ENCODE results near the gene KCNV2. TPM values are rescaled to one million over a fixed set of nuclear protein-coding genes. Genes with fewer than 3 reads are reported as not detected.

The KCNV2 gene
- polyA plus RNA-seq (2013, experiment 1 of 2), result not detected
- polyA plus RNA-seq (2013, experiment 2 of 2), result not detected

DNA sequence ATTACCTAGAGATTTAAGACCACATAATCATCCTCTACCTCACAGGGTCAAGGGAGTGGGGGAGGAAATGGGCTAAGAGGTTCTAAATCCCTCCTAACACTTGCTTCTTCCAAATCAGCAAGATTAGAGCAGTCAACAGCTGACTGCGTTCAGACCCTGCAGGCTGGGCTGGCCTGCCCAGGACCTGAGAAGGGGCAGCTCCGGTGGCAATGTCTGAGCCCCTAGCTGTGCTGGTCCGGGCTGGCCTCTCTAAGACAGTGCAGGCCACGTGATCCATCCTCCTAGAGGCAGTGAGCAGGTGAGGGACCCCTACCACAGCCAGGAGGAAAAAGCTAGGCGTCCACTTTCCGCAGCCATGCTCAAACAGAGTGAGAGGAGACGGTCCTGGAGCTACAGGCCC, at the start of gene KCNV2:
Gene KCNV2 (plus strand): TSS at position 126 of the 400 bp plus-strand sequence. CDS start 230 bp downstream, at position 356.
- Histone ChIP-seq H3K27ac (replicated peaks; ENCODE audit: low read length) (no peak within 1 kb of the TSS), H3K9me3 (replicated peaks in 1 of 2; ENCODE audit: control insufficient read depth in 2 of 2, insufficient read depth in 1 of 2, low read depth in 1 of 2, low read length in 2 of 2) (peaks cover 2 to 4% of the 10 kb centered on the region in 2 donors), H3K4me3 (ENCODE audit: low read length in 2 of 2) (peak within 1 kb of the TSS in 1 of 2 donors; percentile 63), H3K27me3 (ENCODE audit: control insufficient read depth in 3 of 3, insufficient read depth in 3 of 3, low read depth in 1 of 3, low read length in 3 of 3) (no peaks in the 10 kb centered on the region), H3K4ac (ENCODE audit: low read length) (no peak within 1 kb of the TSS), H3K9ac (ENCODE audit: low read depth, low read length, poor library complexity) (no peak within 1 kb of the TSS), H3K18ac (ENCODE audit: low read length) (peak within 1 kb of the TSS; percentile 70), H3K4me2 (ENCODE audit: insufficient read depth, low read length, poor library complexity, severe bottlenecking) (no peak within 1 kb of the TSS), H2BK5ac (ENCODE audit: low read length) (peak within 1 kb of the TSS; percentile 36), H4K91ac (ENCODE audit: low read depth, low read length, poor library complexity) (peak within 1 kb of the TSS; percentile 48), H2AK5ac (ENCODE audit: low read depth, low read length) (peak within 1 kb of the TSS; percentile 50), H4K8ac (ENCODE audit: low read depth, low read length) (peak within 1 kb of the TSS; percentile 10), H2BK15ac (ENCODE audit: low read length) (no peak within 1 kb of the TSS), H3K4me1 (ENCODE audit: control insufficient read depth in 2 of 2, insufficient read depth in 1 of 2, low read depth in 1 of 2, low read length in 2 of 2) (no peaks in the 10 kb centered on the region), H2AFZ (ENCODE audit: low read length) (no peak within 1 kb of the TSS), H2BK12ac (ENCODE audit: low read length) (no peak within 1 kb of the TSS), H2BK120ac (ENCODE audit: low read depth, low read length) (no peak within 1 kb of the TSS), H3K36me3 (replicated peaks in 1 of 2; ENCODE audit: control insufficient read depth in 2 of 2, insufficient read depth in 2 of 2, low read length in 2 of 2) (peaks cover 10% of the 10 kb centered on the region in 2 donors), H3K23ac (ENCODE audit: low read depth, low read length, poor library complexity) (peak within 1 kb of the TSS; percentile 71), H3K79me1 (ENCODE audit: low read depth, low read length) (no peaks in the 10 kb centered on the region), H3K14ac (ENCODE audit: low read length) (no peak within 1 kb of the TSS)
- no peak for DNase-seq (ENCODE audit: low spot score)
- no CpG with 5 or more reads among the region's 7 CpGs for WGBS, 2 donors (ENCODE audit: extremely low coverage in 2 of 2, insufficient read length in 2 of 2, insufficient replicate concordance in 1 of 2)

DNA sequence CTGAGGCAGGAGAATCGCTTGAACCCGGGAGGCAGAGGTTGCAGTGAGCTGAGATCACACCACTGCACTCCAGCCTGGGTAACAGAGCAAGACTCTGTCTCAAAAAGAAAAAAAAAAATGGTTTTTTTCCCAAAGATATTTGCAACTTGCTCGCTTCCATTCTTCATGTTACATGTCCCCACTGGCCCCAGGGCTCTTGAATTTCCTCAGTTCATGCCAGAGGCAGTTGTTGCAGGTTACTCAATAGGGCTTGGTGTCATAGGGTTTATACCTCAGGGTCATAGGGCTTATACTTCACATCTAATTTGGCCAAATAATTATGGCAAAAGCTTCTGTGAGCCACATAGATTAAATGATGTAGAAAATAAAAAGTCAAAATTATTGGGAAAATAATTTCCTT, 44.1 kb upstream of the KCNV2 start:
- Histone ChIP-seq H3K4ac (ENCODE audit: low read length) (no peak overlapping the region), H3K23ac (ENCODE audit: low read depth, low read length, poor library complexity) (no peak overlapping the region), H3K4me2 (ENCODE audit: insufficient read depth, low read length, poor library complexity, severe bottlenecking) (no peak overlapping the region), H3K27ac (replicated peaks; ENCODE audit: low read length) (no peak overlapping the region), H2BK5ac (ENCODE audit: low read length) (no peak overlapping the region), H3K4me3 (ENCODE audit: low read length in 2 of 2) (no peak overlapping the region), H2BK120ac (ENCODE audit: low read depth, low read length) (no peak overlapping the region), H2BK15ac (ENCODE audit: low read length) (no peak overlapping the region), H2AFZ (ENCODE audit: low read length) (no peak overlapping the region), H3K18ac (ENCODE audit: low read length) (no peak overlapping the region), H3K9ac (ENCODE audit: low read depth, low read length, poor library complexity) (no peak overlapping the region), H4K91ac (ENCODE audit: low read depth, low read length, poor library complexity) (no peak overlapping the region), H3K14ac (ENCODE audit: low read length) (no peak overlapping the region), H3K79me1 (ENCODE audit: low read depth, low read length) (no peaks in the 10 kb centered on the region), H3K27me3 (ENCODE audit: control insufficient read depth in 3 of 3, insufficient read depth in 3 of 3, low read depth in 1 of 3, low read length in 3 of 3) (no peaks in the 10 kb centered on the region), H3K4me1 (ENCODE audit: control insufficient read depth in 2 of 2, insufficient read depth in 1 of 2, low read depth in 1 of 2, low read length in 2 of 2) (no peaks in the 10 kb centered on the region), H3K36me3 (replicated peaks in 1 of 2; ENCODE audit: control insufficient read depth in 2 of 2, insufficient read depth in 2 of 2, low read length in 2 of 2) (no peaks in the 10 kb centered on the region), H2AK5ac (ENCODE audit: low read depth, low read length) (no peak overlapping the region), H3K9me3 (replicated peaks in 1 of 2; ENCODE audit: control insufficient read depth in 2 of 2, insufficient read depth in 1 of 2, low read depth in 1 of 2, low read length in 2 of 2) (no peaks in the 10 kb centered on the region), H2BK12ac (ENCODE audit: low read length) (no peak overlapping the region), H4K8ac (ENCODE audit: low read depth, low read length) (no peak overlapping the region)
- no CpG with 5 or more reads among the region's 3 CpGs for WGBS, 2 donors (ENCODE audit: extremely low coverage in 2 of 2, insufficient read length in 2 of 2, insufficient replicate concordance in 1 of 2)
- DNase-seq (ENCODE audit: low spot score), result no peak

DNA sequence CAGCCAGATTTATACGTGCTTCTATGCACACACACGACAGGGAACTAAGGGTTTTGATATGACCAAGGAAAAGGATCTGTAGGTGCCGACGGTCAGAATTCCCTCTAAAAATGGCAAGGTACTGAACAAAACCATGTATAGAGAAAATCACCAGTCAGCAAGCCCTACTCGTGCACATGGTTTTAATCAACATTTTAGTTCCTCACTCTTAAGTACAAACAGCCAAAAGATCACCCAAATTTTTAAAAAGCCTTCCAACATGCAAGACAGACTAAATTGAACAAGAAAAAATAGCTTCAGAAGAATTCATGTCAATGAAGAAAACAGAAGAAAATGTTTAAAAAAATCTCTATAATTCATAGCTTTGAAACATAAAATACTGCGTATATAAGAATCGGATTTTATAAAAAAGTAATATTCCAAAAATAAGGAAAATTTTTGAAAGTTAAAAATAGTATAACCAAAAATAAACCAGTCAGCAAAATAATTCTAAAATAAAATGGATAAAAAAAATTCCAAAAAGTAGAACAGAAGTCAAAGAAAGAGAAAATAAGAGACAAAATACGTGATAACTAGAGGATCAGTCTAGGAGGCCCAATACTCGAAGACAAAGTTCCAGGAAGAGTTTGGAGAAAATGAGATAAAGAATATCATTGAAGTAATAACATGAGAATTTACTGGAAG, 43.0 kb upstream of the KCNV2 start:
- Histone ChIP-seq H2BK15ac (ENCODE audit: low read length) (no peak overlapping the region), H4K8ac (ENCODE audit: low read depth, low read length) (no peak overlapping the region), H2AK5ac (ENCODE audit: low read depth, low read length) (no peak overlapping the region), H3K9ac (ENCODE audit: low read depth, low read length, poor library complexity) (no peak overlapping the region), H3K4me3 (ENCODE audit: low read length in 2 of 2) (no peak overlapping the region), H3K14ac (ENCODE audit: low read length) (no peak overlapping the region), H3K4me2 (ENCODE audit: insufficient read depth, low read length, poor library complexity, severe bottlenecking) (no peak overlapping the region), H3K4me1 (ENCODE audit: control insufficient read depth in 2 of 2, insufficient read depth in 1 of 2, low read depth in 1 of 2, low read length in 2 of 2) (no peaks in the 10 kb centered on the region), H3K23ac (ENCODE audit: low read depth, low read length, poor library complexity) (no peak overlapping the region), H3K4ac (ENCODE audit: low read length) (no peak overlapping the region), H2BK12ac (ENCODE audit: low read length) (no peak overlapping the region), H3K79me1 (ENCODE audit: low read depth, low read length) (no peaks in the 10 kb centered on the region), H2AFZ (ENCODE audit: low read length) (no peak overlapping the region), H3K27me3 (ENCODE audit: control insufficient read depth in 3 of 3, insufficient read depth in 3 of 3, low read depth in 1 of 3, low read length in 3 of 3) (no peaks in the 10 kb centered on the region), H2BK120ac (ENCODE audit: low read depth, low read length) (no peak overlapping the region), H2BK5ac (ENCODE audit: low read length) (no peak overlapping the region), H3K27ac (replicated peaks; ENCODE audit: low read length) (no peak overlapping the region), H3K18ac (ENCODE audit: low read length) (no peak overlapping the region), H3K9me3 (replicated peaks in 1 of 2; ENCODE audit: control insufficient read depth in 2 of 2, insufficient read depth in 1 of 2, low read depth in 1 of 2, low read length in 2 of 2) (no peaks in the 10 kb centered on the region), H3K36me3 (replicated peaks in 1 of 2; ENCODE audit: control insufficient read depth in 2 of 2, insufficient read depth in 2 of 2, low read length in 2 of 2) (no peaks in the 10 kb centered on the region), H4K91ac (ENCODE audit: low read depth, low read length, poor library complexity) (no peak overlapping the region)
- no peak for DNase-seq (ENCODE audit: low spot score)
- WGBS, 2 donors (ENCODE audit: extremely low coverage in 2 of 2, insufficient read length in 2 of 2, insufficient replicate concordance in 1 of 2), result no CpG with 5 or more reads among the region's 9 CpGs

DNA sequence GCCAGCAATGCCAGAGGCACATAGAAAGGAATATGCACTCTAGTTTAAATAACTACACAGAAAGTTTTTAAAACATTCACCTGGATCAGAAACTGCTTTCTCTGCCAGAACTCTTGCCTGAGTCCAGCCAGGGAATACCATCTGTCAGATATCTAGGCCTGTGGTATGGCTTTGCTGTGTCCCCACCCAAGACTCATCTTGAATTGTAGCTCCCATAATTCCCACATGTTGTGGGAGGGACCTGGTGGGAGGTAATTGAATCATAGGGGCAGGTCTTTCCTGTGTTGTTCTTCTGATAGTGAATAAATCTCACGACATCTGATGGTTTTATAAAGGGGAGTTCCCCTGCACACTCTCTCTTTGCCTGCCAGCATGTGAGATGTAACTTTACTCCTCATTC, 41.5 kb upstream of the KCNV2 start:
- Histone ChIP-seq H3K27ac (replicated peaks; ENCODE audit: low read length) (no peak overlapping the region), H2BK15ac (ENCODE audit: low read length) (no peak overlapping the region), H3K9ac (ENCODE audit: low read depth, low read length, poor library complexity) (no peak overlapping the region), H3K9me3 (replicated peaks in 1 of 2; ENCODE audit: control insufficient read depth in 2 of 2, insufficient read depth in 1 of 2, low read depth in 1 of 2, low read length in 2 of 2) (no peaks in the 10 kb centered on the region), H2AK5ac (ENCODE audit: low read depth, low read length) (no peak overlapping the region), H3K4me2 (ENCODE audit: insufficient read depth, low read length, poor library complexity, severe bottlenecking) (no peak overlapping the region), H2BK5ac (ENCODE audit: low read length) (no peak overlapping the region), H3K36me3 (replicated peaks in 1 of 2; ENCODE audit: control insufficient read depth in 2 of 2, insufficient read depth in 2 of 2, low read length in 2 of 2) (no peaks in the 10 kb centered on the region), H4K91ac (ENCODE audit: low read depth, low read length, poor library complexity) (no peak overlapping the region), H3K14ac (ENCODE audit: low read length) (no peak overlapping the region), H3K27me3 (ENCODE audit: control insufficient read depth in 3 of 3, insufficient read depth in 3 of 3, low read depth in 1 of 3, low read length in 3 of 3) (no peaks in the 10 kb centered on the region), H3K79me1 (ENCODE audit: low read depth, low read length) (no peaks in the 10 kb centered on the region), H3K23ac (ENCODE audit: low read depth, low read length, poor library complexity) (no peak overlapping the region), H3K4me1 (ENCODE audit: control insufficient read depth in 2 of 2, insufficient read depth in 1 of 2, low read depth in 1 of 2, low read length in 2 of 2) (no peaks in the 10 kb centered on the region), H2AFZ (ENCODE audit: low read length) (no peak overlapping the region), H3K4me3 (ENCODE audit: low read length in 2 of 2) (no peak overlapping the region), H2BK120ac (ENCODE audit: low read depth, low read length) (no peak overlapping the region), H3K4ac (ENCODE audit: low read length) (no peak overlapping the region), H2BK12ac (ENCODE audit: low read length) (no peak overlapping the region), H3K18ac (ENCODE audit: low read length) (no peak overlapping the region), H4K8ac (ENCODE audit: low read depth, low read length) (no peak overlapping the region)
- DNase-seq (ENCODE audit: low spot score), result no peak
- WGBS, 2 donors (ENCODE audit: extremely low coverage in 2 of 2, insufficient read length in 2 of 2, insufficient replicate concordance in 1 of 2), result no CpG with 5 or more reads among the region's 1 CpG
